ENCODE measurements around the gene DYNC2H1.

DNA sequence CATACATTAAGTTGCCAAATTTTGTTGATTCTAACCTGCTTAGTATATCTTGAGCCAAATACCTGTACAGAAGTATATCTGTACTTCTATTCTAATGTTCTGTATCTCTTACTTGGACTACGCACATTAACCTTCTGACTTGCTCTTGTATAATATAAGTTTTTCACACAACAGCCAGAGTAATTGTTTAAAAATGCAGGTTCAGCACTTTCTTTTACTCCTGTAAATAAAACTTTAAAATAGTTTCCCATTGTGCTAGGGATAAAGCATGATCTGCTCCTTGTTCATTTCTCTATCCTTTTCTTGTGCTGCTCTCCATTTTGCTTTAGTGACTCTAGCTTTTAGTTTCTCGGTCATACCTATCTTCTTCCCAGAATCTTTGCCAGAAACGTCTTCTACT is 48.3 kb downstream of the DYNC2H1 start:
- TF ChIP-seq, protein P1, sequence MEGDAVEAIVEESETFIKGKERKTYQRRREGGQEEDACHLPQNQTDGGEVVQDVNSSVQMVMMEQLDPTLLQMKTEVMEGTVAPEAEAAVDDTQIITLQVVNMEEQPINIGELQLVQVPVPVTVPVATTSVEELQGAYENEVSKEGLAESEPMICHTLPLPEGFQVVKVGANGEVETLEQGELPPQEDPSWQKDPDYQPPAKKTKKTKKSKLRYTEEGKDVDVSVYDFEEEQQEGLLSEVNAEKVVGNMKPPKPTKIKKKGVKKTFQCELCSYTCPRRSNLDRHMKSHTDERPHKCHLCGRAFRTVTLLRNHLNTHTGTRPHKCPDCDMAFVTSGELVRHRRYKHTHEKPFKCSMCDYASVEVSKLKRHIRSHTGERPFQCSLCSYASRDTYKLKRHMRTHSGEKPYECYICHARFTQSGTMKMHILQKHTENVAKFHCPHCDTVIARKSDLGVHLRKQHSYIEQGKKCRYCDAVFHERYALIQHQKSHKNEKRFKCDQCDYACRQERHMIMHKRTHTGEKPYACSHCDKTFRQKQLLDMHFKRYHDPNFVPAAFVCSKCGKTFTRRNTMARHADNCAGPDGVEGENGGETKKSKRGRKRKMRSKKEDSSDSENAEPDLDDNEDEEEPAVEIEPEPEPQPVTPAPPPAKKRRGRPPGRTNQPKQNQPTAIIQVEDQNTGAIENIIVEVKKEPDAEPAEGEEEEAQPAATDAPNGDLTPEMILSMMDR (tag by site-specific recombination; IDR thresholded peaks at IDR 0.05), result no peak
- TF ChIP-seq ZNF560 (tag by site-specific recombination; IDR thresholded peaks at IDR 0.05; ENCODE audit: borderline replicate concordance) (no peak), ZNF670 (tag by site-specific recombination; IDR thresholded peaks at IDR 0.05; ENCODE audit: low read depth) (no peak), ZNF274 (IDR thresholded peaks at IDR 0.05; ENCODE audit: low read length) (no peak), ZNF274 (tag by site-specific recombination; IDR thresholded peaks at IDR 0.05; ENCODE audit: borderline replicate concordance) (no peak), ZNF792 (tag by site-specific recombination; IDR thresholded peaks at IDR 0.05) (no peak), ZNF660 (tag by site-specific recombination; IDR thresholded peaks at IDR 0.05) (no peak), ZNF19 (tag by site-specific recombination; IDR thresholded peaks at IDR 0.05; ENCODE audit: low read depth) (no peak), HOXC10 (CRISPR knock-in tag; IDR thresholded peaks at IDR 0.05) (no peak), ZNF514 (tag by site-specific recombination; IDR thresholded peaks at IDR 0.05) (no peak), ZBTB7A (tag by site-specific recombination; IDR thresholded peaks at IDR 0.05; ENCODE audit: low read depth) (no peak), KLF16 (tag by site-specific recombination; IDR thresholded peaks at IDR 0.05) (no peak)
- TF ChIP-seq, protein P2, sequence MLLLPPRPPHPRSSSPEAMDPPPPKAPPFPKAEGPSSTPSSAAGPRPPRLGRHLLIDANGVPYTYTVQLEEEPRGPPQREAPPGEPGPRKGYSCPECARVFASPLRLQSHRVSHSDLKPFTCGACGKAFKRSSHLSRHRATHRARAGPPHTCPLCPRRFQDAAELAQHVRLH (tag by site-specific recombination; IDR thresholded peaks at IDR 0.05), result no peak
- TF ChIP-seq, protein P3, sequence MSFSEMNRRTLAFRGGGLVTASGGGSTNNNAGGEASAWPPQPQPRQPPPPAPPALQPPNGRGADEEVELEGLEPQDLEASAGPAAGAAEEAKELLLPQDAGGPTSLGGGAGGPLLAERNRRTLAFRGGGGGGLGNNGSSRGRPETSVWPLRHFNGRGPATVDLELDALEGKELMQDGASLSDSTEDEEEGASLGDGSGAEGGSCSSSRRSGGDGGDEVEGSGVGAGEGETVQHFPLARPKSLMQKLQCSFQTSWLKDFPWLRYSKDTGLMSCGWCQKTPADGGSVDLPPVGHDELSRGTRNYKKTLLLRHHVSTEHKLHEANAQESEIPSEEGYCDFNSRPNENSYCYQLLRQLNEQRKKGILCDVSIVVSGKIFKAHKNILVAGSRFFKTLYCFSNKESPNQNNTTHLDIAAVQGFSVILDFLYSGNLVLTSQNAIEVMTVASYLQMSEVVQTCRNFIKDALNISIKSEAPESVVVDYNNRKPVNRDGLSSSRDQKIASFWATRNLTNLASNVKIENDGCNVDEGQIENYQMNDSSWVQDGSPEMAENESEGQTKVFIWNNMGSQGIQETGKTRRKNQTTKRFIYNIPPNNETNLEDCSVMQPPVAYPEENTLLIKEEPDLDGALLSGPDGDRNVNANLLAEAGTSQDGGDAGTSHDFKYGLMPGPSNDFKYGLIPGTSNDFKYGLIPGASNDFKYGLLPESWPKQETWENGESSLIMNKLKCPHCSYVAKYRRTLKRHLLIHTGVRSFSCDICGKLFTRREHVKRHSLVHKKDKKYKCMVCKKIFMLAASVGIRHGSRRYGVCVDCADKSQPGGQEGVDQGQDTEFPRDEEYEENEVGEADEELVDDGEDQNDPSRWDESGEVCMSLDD (tag by site-specific recombination; IDR thresholded peaks at IDR 0.05), result no peak
- TF ChIP-seq, protein P4, sequence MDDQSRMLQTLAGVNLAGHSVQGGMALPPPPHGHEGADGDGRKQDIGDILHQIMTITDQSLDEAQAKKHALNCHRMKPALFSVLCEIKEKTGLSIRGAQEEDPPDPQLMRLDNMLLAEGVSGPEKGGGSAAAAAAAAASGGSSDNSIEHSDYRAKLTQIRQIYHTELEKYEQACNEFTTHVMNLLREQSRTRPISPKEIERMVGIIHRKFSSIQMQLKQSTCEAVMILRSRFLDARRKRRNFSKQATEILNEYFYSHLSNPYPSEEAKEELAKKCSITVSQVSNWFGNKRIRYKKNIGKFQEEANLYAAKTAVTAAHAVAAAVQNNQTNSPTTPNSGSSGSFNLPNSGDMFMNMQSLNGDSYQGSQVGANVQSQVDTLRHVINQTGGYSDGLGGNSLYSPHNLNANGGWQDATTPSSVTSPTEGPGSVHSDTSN (CRISPR knock-in tag; IDR thresholded peaks at IDR 0.05), result no peak
